ENCODE measurements around the gene VEPH1. TPM values are rescaled to one million over a fixed set of nuclear protein-coding genes. Genes with fewer than 3 reads are reported as not detected.
A peak's percentile ranks its signal among the peaks of the same experiment; 100 is the strongest.

VEPH1 gene
- polyA plus RNA-seq, 10 donors: 0.36 to 1.7 (median 1.1) TPM

- DNase-seq: peak; percentile 87 to 95 (median 91)
These were observed 66.5 kb downstream of the VEPH1 start, which contains the start of gene PTX3 for GRCh38 chr3:157436583-157437291. PTX3 (plus strand) TSS chr3:157436850; CDS start chr3:157436934, 84 bp downstream.

GRCh38 chr3:157429708-157430107, 73.5 kb downstream of the VEPH1 start:
- DNase-seq: no peak

GRCh38 chr3:157428853-157429252, 74.4 kb downstream of the VEPH1 start:
- DNase-seq: no peak

DNA sequence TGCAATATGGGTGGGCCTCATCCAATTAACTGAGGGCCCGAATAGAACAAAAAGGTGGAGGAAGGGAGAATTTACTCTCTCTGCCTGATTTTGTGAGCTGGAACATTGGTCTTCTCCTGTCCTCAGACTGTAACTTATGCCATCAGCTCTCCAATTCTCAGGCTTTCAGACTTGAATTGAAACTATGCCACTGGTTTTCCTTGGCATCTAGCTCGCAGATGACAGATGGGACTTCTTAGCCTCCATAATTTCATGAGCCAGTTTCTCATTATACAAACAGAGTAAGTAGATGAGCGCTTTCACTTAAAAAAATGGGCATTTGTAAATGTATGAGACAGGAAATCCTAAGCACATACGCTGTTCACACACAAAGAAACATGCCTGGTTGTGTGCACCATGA, 75.3 kb downstream of the VEPH1 start:
- DNase-seq: no peak

GRCh38 chr3:157423337-157423736, 79.9 kb downstream of the VEPH1 start:
- no peak for DNase-seq

GRCh38 chr3:157420606-157421130, 82.5 kb downstream of the VEPH1 start:
- DNase-seq: peak in 2 of 3 donors; percentile 42 to 60

DNA sequence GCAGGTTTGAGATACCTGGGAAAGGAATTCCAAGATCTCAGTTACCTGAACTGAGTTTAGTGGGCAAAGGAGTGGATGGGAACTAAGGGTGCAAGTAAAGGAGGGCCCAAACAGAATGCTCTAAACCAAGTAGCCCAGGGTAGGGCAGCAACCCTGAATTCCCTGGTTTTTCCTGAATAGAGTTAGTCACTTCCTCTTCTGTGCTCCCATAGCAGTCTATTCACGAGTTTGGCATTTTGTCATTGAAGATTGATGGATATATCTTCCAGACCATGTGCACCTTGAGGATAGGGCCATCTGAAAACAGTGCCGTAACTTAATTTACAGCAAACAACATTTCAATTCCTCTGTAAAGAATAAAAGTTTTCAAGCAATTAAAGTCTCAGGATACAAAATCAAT, 85.1 kb downstream of the VEPH1 start:
- no peak for DNase-seq

DNA sequence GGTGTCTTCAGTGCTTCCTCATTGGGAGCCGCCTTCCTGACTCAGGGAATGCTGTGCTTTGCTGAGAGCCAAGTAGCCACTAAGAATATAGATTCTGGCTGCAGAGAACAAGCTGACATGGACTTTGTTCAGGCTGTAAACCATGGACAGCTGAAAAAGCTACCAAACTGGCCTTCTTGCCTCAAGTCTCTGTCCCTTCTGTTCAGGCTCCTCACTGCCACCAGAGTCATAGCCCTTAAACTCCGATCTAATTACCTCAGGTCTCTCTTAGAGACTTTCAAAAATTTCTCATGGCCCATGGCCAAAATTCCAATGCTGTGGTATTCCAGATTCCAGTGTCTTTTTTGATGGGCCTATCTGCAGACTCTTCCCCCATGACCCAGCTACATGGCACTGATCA, 86.0 kb downstream of the VEPH1 start:
- no peak for DNase-seq

DNA sequence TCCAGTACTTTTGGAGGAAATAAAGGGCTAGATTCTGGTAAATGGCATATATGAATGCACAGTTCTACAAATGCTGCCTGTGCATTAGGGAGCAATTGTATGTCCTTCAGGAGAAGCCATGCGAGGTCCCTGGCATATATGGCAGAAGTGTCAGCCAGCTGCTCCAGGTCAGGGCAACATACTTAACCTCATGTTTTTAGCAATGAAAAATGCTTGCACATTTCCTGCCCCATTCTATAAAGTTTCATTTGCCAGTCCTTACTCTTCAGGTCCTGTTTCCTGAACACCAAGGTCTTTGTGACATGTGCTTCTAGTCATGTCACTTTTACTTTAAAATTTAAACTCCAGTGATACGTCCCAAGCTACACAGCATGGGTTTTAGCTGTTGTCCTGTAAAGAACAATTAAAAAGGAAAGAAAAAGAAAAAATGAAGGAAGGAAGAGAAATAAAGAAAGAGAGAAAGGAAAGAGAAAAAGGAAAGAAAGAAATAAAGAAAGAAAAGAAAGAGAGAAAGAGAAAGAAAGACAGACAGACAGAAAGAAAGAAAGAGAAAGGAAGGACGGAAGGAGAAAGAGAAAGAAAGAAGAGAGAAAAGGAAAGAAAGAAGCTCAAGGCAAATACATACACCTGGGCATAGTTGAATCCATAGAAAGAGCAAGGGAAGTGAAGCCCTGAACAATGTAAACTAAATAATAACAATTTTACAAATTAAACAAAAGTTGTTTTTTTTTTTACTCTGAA, 86.7 kb downstream of the VEPH1 start:
- no peak for DNase-seq

- no peak for DNase-seq
These were observed 88.4 kb downstream of the VEPH1 start for GRCh38 chr3:157414861-157415260.

DNA sequence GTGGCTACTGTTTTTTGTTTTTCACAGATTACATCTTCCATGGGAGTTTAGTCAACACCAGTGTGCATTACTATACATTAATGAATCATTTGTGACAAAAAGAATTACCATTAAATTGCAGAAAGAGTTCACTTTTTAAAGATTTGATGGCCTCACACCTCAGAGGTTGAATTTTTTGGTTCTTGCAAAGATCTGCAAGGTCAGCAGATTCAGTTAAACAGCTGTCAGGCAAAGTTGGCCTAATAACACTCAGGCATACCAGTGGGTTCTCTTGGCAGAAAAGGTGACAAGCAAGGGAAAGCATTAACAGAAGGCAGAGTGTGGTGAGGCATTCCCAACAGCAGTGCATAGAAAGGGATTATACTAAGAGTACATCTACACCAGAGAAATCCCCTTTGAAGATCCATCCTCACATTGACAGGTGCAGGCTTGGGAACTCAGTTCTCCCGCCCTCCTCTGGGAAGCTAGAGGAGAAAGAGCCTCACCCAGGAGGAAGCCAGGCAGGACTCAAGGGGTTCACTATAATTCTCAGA, 90.8 kb downstream of the VEPH1 start:
- DNase-seq: no peak

DNA sequence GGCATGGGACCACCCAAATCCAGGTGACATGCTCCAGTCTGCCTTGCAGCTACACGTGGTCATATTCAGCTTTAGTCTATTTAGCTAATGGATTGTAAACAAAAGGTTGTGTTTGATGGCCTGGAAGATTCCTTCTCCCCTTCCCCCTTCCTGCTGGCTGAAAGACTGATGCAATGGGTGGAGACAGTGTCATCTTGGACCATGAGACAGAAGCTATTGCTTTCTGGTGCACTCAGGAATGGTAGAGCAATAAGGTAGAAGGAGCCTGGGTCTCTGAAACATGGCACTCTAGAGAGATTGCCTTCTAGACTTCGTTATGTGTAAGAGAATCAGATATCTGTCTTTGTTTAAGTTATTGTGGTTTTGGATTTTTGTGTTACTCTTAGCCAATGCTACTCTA, 92.3 kb downstream of the VEPH1 start:
- no peak for DNase-seq

DNA sequence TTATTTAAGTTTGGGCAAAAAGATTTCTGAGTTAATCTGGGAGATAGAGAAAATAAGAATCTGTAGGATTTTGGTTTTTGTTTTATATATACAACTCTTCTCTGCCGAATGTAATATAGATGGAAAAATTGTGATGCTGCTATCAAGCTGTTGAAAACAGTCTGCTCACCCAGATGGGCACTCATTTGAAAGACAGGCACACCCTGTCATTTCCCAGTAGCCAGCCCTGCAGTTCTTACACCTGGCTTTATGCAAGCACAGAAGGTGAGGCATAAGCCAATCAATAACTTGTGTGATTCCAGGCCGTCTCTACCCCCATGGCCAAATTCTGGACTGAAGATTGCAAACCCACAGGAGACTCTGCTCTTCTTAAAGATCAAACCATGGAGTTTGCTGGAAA, 93.7 kb downstream of the VEPH1 start:
- no peak for DNase-seq

DNA sequence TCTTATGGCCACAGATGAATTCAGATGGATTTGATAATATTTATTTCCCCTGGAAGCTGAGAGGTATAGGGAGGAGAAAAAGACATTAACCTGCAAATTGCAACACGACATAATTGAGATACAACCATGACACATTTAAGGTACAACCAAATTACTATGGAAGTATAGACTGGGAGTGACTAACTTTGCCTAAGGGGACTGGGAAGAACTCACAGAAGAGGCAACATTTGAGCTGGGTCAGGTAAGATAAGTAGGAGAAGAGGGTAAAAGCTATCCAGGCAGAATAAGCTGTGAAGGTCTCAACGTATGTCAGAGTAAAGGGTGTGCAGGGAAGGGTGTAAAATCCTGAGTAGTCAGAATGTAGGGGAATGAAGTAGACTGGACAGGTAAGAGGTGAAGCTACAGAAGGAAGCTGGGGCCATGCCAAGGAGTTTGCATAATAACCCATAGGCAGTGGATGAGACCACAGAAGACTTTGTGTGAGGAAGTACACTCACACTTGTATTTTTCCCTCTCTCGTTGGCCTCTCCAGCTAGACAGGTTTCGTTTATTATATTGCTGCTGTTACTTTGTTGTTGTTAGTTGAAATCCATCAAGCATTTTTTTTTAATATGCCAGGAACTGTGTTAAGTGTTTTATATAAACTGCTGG, 94.6 kb downstream of the VEPH1 start:
- DNase-seq: no peak

DNA sequence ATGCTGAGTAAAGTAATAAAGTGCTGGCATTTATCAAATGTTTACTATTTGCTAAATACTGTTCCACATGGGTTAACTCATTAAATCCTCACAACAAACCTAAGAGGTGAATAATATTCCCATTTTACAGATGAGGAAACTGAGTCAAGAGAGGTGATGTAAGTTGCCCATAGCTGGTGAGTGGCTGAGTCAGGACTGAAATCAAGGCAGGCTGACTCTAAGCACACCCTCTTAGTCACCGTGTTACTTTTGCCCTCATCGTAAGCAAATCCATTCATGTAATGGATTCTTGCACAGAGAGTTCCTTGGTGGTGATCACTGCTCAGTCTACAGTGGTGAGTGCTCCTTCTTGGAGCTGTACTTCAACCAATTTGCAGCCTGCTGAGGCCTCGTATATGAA, 95.4 kb downstream of the VEPH1 start:
- no peak for DNase-seq

DNA sequence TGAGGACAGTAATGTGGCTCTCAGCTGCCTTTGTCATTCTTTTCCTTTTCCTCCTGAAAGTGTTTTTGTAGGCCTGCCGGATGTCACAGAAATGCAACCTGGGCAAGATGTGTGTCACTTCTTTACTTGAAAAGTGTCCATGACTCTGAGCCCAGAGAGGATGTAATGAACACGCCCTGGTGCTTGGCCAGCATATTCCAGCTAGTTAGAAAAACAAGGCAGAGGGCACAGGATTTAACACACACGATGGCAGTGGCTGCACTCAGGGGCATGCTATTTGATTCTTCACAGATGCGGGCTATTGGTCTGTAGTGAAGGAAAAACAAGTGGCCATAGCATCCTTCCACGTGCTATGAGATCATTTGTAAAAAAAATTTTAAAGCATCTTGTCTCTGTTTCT, 96.8 kb downstream of the VEPH1 start:
- no peak for DNase-seq

- DNase-seq: peak in 1 of 3 donors; percentile 61
These were observed 97.8 kb downstream of the VEPH1 start for GRCh38 chr3:157405457-157405856.

DNA sequence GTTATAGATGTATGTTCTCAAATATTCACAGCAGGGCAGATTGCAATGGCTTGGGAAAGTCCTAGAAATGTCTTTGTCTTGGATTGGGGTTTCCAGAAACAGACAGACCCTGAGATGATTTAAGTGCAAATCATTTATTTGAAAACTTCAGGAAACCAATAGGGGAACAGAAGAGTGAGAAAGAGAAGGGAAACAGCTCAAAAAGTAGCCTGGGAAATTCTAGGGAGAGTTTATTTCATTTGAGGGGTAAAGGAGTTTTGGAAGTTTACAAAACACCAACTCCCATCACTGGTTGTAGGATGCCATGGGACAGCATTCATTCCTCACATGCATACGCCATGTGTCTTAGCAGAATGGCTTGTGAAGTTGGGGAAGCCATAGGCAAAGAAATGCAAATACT, 98.8 kb downstream of the VEPH1 start:
- DNase-seq: no peak

DNA sequence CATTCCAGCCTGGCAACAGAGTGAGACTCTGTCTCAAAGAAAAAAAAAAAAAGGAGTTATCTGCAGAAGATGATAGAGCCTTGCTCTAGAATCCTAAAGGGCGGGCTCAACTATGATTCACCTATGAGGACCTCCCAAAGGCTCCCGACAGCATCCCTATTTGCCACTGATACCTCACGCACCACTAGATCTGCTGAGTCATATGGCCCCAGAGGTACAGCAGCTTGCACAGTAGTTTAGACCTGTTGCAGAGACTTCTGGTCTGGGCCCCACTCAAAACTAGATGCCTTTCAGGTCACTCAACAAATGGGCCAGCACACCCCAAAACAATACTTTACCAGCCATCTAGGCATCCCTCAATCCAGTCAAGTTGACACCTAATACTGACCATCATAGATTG, 104.6 kb downstream of the VEPH1 start:
- DNase-seq: no peak

DNA sequence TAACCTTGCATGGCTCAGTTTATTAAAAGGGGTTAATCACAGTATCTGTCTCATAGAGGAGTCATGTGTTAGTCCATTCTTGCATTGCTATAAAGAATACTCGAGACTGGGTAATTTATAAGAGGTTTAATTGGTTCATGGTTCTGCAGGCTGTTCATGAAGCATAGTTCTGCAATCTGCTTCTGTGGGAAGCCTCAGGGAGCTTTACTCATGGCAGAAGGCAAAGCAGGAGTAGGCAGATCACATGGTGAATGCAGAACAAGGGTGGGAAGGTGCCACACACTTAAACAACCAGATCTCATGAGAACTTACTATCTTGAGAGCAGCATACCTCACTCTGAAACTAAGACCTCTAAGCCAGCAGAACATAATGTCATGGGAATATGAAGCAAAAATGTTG, 108.8 kb downstream of the VEPH1 start:
- DNase-seq: no peak

GRCh38 chr3:157393113-157393512, 110.1 kb downstream of the VEPH1 start:
- DNase-seq: no peak

GRCh38 chr3:157392104-157392503, 111.1 kb downstream of the VEPH1 start:
- DNase-seq: no peak

Data from muscle of back (tissue), 11 donors.